GM23248 (cell line): ENCODE results near the gene C5orf47.

Experiments used
- EZH2 ChIP-seq: fragments of 200-600 bp; sonication (generic); IDR thresholded peaks from 2 replicates; pipeline ENCODE4 v1.6.1; 2018; ENCODE audit warnings: antibody characterized with exemption, mild to moderate bottlenecking; ENCODE audit not compliant: insufficient read depth, poor library complexity, severe bottlenecking
- EZH2phosphoT487 ChIP-seq: fragments of 200-600 bp; sonication (generic); IDR thresholded peaks from 2 replicates; pipeline ENCODE4 v1.6.1; 2018; ENCODE audit warnings: antibody characterized with exemption, moderate library complexity, mild to moderate bottlenecking, low read depth; ENCODE audit not compliant: insufficient read depth

DNA sequence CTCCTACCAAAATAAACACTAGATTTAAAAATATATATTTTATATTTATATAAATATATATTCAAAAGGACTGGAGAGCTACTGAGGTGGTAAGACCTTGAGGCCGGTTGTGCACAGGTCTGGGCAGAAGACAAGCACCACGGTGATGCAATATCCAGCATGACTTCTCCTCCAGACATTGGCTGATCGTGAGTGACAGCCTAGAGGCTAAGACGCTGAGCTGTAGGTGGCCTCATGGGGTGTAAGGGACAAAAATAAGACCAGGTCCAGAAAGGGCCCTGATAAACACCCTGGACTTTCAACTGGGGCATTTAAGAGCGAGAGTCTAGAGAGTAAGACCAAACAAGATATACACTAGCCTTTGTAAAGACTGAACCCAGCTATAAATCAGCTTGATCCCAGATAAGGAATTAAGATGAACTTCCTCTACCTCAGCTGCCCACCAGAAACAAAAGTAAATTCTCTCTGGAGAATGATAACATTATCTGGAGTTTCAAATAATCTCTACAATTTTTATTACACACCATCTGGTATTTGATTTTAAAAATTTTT is 14.2 kb upstream of the C5orf47 start:
- TF ChIP-seq EZH2phosphoT487 = no peak
- no peak for TF ChIP-seq EZH2
